Activated CD4-positive, alpha-beta T cell treated with anti-CD3 and anti-CD28 coated beads for 36 hours (primary cell): ENCODE results near the gene DEFB112. TPM values are rescaled to one million over a fixed set of nuclear protein-coding genes. Genes with fewer than 3 reads are reported as not detected.

ENCODE experiments used
- ATAC-seq: fragments of 200-7000 bp; cut with Tn5 transposase; one replicate; pipeline ENCODE4 v1.10.0; 2021; ENCODE audit warnings: mild to moderate bottlenecking, moderate library complexity
- CTCF ChIA-PET: fragments of 350-600 bp; sonication (Branson Sonifier 250); formaldehyde crosslinking; loops from one replicate; lab custom pipeline; 2021; ENCODE audit warnings: antibody characterized with exemption; lab: Charles Lee
- POLR2A ChIA-PET: fragments of 350-600 bp; sonication (Branson Sonifier 250); formaldehyde crosslinking; loops from one replicate; lab custom pipeline; 2021; ENCODE audit warnings: antibody characterized with exemption, inconsistent platforms; lab: Charles Lee
- DNase-seq: peaks from one replicate; pipeline ENCODE4 v3.0.0-alpha.2; 2020
- H3K27ac Mint-ChIP-seq: one replicate; pipeline ENCODE4 v1.8.0; 2021; ENCODE audit warnings: mixed read lengths
- H3K27me3 Mint-ChIP-seq: one replicate; pipeline ENCODE4 v1.8.0; 2021; ENCODE audit warnings: mixed read lengths
- H3K36me3 Mint-ChIP-seq: one replicate; pipeline ENCODE4 v1.8.0; 2021; ENCODE audit warnings: low read depth, mixed read lengths
- H3K4me1 Mint-ChIP-seq: one replicate; pipeline ENCODE4 v1.8.0; 2021; ENCODE audit warnings: mixed read lengths
- H3K4me3 Mint-ChIP-seq: one replicate; pipeline ENCODE4 v1.8.0; 2021; ENCODE audit warnings: mild to moderate bottlenecking, moderate library complexity, mixed read lengths
- H3K9me3 Mint-ChIP-seq: one replicate; pipeline ENCODE4 v1.8.0; 2021; ENCODE audit warnings: low read depth, mixed read lengths
- intact Hi-C, 2 experiments: fragments of 100-400 bp; cut with DNase I in 1 of 2; cut with micrococcal nuclease in 1 of 2; formaldehyde crosslinking; loops; one replicate each; pipeline versions ENCODE4 v1.14.2 to v1.15.1; 2022 to 2024; cut with DNase I, micrococcal nuclease
- total RNA-seq, 2 experiments: library from RNA; stranded (reverse); gene quantifications; one replicate each; pipeline ENCODE4 v1.2.3, GENCODE V29; 2021

DEFB112 gene
- total RNA-seq, 2 experiments from 2014 or later, result not detected

DNA sequence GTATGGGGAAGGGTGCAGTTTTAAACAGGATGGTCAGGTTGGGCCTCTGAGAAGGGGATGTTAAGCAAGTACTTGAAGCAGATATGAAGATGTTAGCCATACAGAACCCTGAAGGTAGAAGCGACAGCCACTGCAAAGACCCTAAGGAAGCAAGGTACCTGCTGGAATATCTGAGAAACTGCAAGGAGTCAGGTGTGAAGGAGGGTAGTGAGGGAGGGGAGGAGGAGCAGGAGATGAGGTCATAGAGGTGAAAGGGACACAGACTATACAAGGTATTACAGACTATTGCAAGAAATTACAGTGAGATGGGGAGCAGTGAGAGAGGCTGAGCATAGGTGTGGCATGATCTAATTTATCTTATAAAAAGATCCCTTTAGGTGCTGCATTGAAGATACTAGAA lies 22.2 kb upstream of the DEFB112 start:
- peaks cover 6% of the 10 kb centered on the region for H3K9me3 Mint-ChIP-seq
- no peak for ATAC-seq
- intact Hi-C loops, result no loop called here
- H3K4me1 Mint-ChIP-seq, result no peaks in the 10 kb centered on the region
- CTCF ChIA-PET, result no interaction called here
- POLR2A ChIA-PET, result no interaction called here
- H3K4me3 Mint-ChIP-seq, result no peak overlapping the region
- H3K36me3 Mint-ChIP-seq, result no peaks in the 10 kb centered on the region
- DNase-seq, result no peak
- H3K27me3 Mint-ChIP-seq, result no peaks in the 10 kb centered on the region
- H3K27ac Mint-ChIP-seq, result no peak overlapping the region

GRCh38 chr6:50070101-50070500 lies 20.4 kb upstream of the DEFB112 start:
- H3K27me3 Mint-ChIP-seq, result no peaks in the 10 kb centered on the region
- intact Hi-C loops, result no loop called here
- no peak for DNase-seq
- H3K36me3 Mint-ChIP-seq, result no peaks in the 10 kb centered on the region
- H3K9me3 Mint-ChIP-seq, result peaks cover 6% of the 10 kb centered on the region
- ChIA-PET POLR2A (no interaction called here), CTCF (no interaction called here)
- no peak for ATAC-seq
- H3K4me1 Mint-ChIP-seq, result no peaks in the 10 kb centered on the region
- no peak overlapping the region for H3K27ac Mint-ChIP-seq
- H3K4me3 Mint-ChIP-seq, result no peak overlapping the region

DNA sequence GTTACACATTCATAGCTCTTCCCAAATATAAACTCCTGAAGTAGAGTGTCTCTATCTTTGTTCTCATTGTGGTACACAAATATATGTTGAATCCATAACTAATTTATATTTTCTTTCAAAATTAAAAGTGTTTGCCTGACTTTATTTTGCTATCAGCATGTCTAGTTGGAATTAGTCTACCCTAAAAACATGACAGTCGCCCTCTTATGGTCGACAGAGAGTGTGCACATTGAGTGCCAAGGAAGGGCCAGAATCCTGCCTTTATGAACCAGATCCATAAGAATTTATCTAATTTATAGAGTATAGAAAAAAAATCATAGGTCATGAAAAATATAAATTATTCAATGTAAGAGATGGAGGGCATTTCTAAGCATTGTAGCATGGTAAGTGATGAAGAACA lies 12.3 kb upstream of the DEFB112 start:
- ATAC-seq (no peak), DNase-seq (no peak)
- Mint-ChIP-seq H3K9me3 (no peaks in the 10 kb centered on the region), H3K36me3 (no peaks in the 10 kb centered on the region), H3K27ac (no peak overlapping the region), H3K27me3 (no peaks in the 10 kb centered on the region), H3K4me1 (no peaks in the 10 kb centered on the region), H3K4me3 (no peak overlapping the region)
- intact Hi-C loops, result no loop called here
- ChIA-PET POLR2A (no interaction called here), CTCF (interaction anchor here (0.6 kb wide), 1 partner anchor 11 kb away, joined by 3 read pairs; no protein-coding TSS in a partner anchor)

- Mint-ChIP-seq H3K4me3 (no peak overlapping the region), H3K9me3 (no peaks in the 10 kb centered on the region), H3K4me1 (no peaks in the 10 kb centered on the region), H3K27ac (no peak overlapping the region), H3K36me3 (no peaks in the 10 kb centered on the region), H3K27me3 (no peaks in the 10 kb centered on the region)
- intact Hi-C loops, result no loop called here
- POLR2A ChIA-PET, result no interaction called here
- DNase-seq, result no peak
- no peak for ATAC-seq
- CTCF ChIA-PET, result no interaction called here
These were observed 6.5 kb upstream of the DEFB112 start for GRCh38 chr6:50056242-50056641.

GRCh38 chr6:50047026-50047425 lies 2.7 kb downstream of the DEFB112 start:
- ATAC-seq (no peak), DNase-seq (no peak)
- no peaks in the 10 kb centered on the region for H3K9me3 Mint-ChIP-seq
- no peak overlapping the region for H3K27ac Mint-ChIP-seq
- CTCF ChIA-PET, result no interaction called here
- H3K36me3 Mint-ChIP-seq, result no peaks in the 10 kb centered on the region
- intact Hi-C loops, result no loop called here
- H3K4me3 Mint-ChIP-seq, result no peak overlapping the region
- H3K4me1 Mint-ChIP-seq, result no peaks in the 10 kb centered on the region
- POLR2A ChIA-PET, result no interaction called here
- no peaks in the 10 kb centered on the region for H3K27me3 Mint-ChIP-seq

- H3K9me3 Mint-ChIP-seq, result peaks cover 4% of the 10 kb centered on the region
- intact Hi-C loops, result no loop called here
- CTCF ChIA-PET, result interaction anchor here (0.7 kb wide), 1 partner anchor 1525 kb away, joined by 3 read pairs; no protein-coding TSS in a partner anchor
- POLR2A ChIA-PET, result no interaction called here
- no peak overlapping the region for H3K4me3 Mint-ChIP-seq
- no peaks in the 10 kb centered on the region for H3K36me3 Mint-ChIP-seq
- no peaks in the 10 kb centered on the region for H3K27me3 Mint-ChIP-seq
- DNase-seq, result no peak
- ATAC-seq, result no peak
- no peak overlapping the region for H3K27ac Mint-ChIP-seq
- no peaks in the 10 kb centered on the region for H3K4me1 Mint-ChIP-seq
These were observed 18.8 kb downstream of the DEFB112 start for GRCh38 chr6:50030777-50031562.

GRCh38 chr6:50030350-50030749 lies 19.4 kb downstream of the DEFB112 start:
- Mint-ChIP-seq H3K9me3 (peaks cover 3% of the 10 kb centered on the region), H3K4me1 (no peaks in the 10 kb centered on the region), H3K27me3 (no peaks in the 10 kb centered on the region), H3K36me3 (no peaks in the 10 kb centered on the region), H3K27ac (no peak overlapping the region), H3K4me3 (no peak overlapping the region)
- ChIA-PET POLR2A (no interaction called here), CTCF (interaction anchor here (0.7 kb wide), 1 partner anchor 1524 kb away, joined by 3 read pairs; no protein-coding TSS in a partner anchor)
- ATAC-seq, result no peak
- no peak for DNase-seq
- intact Hi-C loops, result no loop called here

GRCh38 chr6:50025258-50025657 lies 24.5 kb downstream of the DEFB112 start:
- ChIA-PET CTCF (interaction anchor here (0.8 kb wide), 1 partner anchor 42 kb away, joined by 3 read pairs; no protein-coding TSS in a partner anchor), POLR2A (no interaction called here)
- ATAC-seq, result no peak
- DNase-seq, result no peak
- H3K36me3 Mint-ChIP-seq, result no peaks in the 10 kb centered on the region
- H3K4me1 Mint-ChIP-seq, result no peaks in the 10 kb centered on the region
- no peak overlapping the region for H3K27ac Mint-ChIP-seq
- H3K4me3 Mint-ChIP-seq, result no peak overlapping the region
- H3K27me3 Mint-ChIP-seq, result no peaks in the 10 kb centered on the region
- H3K9me3 Mint-ChIP-seq, result peaks cover 3% of the 10 kb centered on the region
- intact Hi-C loops, result no loop called here

DNA sequence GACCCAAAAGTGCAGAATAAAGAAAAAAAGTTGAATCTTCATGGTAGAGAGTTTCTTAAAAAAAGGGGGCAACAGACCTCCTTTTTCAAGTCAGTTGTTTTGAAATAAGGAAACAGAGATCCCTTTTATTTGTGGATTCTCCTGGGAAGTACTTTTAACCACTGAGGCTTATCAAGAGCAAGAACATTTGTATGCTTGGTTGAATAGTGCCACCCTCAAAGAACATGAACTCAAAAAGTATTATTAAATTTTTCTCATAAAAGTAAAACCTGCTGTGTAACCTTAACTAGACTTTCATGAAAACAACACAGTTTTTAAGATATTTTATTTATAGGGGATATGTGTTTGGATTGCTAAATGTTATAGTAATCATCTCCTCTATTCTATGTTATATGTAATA lies 27.8 kb downstream of the DEFB112 start, which contains the start of gene DEFB110:
DEFB110 (minus strand) TSS at position 101 of the 400 bp plus-strand sequence; CDS start at position 42, 59 bp downstream.
- no peak for ATAC-seq
- Mint-ChIP-seq H3K27ac (no peak within 1 kb of the TSS), H3K27me3 (no peaks in the 10 kb centered on the region), H3K4me1 (no peaks in the 10 kb centered on the region), H3K36me3 (no peaks in the 10 kb centered on the region), H3K9me3 (no peaks in the 10 kb centered on the region), H3K4me3 (no peak within 1 kb of the TSS)
- ChIA-PET CTCF (no interaction called here), POLR2A (no interaction called here)
- intact Hi-C loops, result no loop called here
- DNase-seq, result no peak

- Mint-ChIP-seq H3K4me3 (no peak overlapping the region), H3K4me1 (no peaks in the 10 kb centered on the region), H3K9me3 (no peaks in the 10 kb centered on the region), H3K36me3 (no peaks in the 10 kb centered on the region), H3K27me3 (no peaks in the 10 kb centered on the region), H3K27ac (no peak overlapping the region)
- ATAC-seq (no peak), DNase-seq (no peak)
- intact Hi-C loops, result no loop called here
- ChIA-PET CTCF (interaction anchor here (0.8 kb wide), 1 partner anchor 1952 kb away, joined by 3 read pairs; no protein-coding TSS in a partner anchor), POLR2A (no interaction called here)
These were observed 41.9 kb downstream of the DEFB112 start for GRCh38 chr6:50007819-50008218.

GRCh38 chr6:50003139-50003538 lies 46.6 kb downstream of the DEFB112 start:
- Mint-ChIP-seq H3K9me3 (no peaks in the 10 kb centered on the region), H3K4me3 (no peak overlapping the region), H3K27ac (no peak overlapping the region), H3K4me1 (no peaks in the 10 kb centered on the region), H3K27me3 (no peaks in the 10 kb centered on the region), H3K36me3 (no peaks in the 10 kb centered on the region)
- DNase-seq, result no peak
- CTCF ChIA-PET, result no interaction called here
- intact Hi-C loops, result no loop called here
- no peak for ATAC-seq
- POLR2A ChIA-PET, result no interaction called here

DNA sequence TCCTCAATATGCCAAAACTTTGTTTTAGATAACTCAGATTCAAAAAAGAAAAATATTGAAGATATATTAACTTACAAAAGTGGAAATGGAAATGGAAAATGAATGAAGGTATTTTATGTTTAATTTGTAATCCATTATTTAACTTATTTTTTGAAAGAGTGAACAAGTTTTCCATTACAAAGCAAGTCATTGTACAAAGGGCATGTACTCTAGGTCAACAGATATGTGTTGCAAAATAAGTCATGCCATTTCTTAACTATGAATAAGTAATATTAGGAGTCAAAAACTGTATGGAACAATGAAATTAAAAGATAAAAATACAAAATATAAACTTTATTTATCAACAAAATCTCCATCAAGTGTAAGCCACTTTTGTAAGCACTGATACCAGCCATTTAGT lies 54.5 kb downstream of the DEFB112 start:
- ChIA-PET CTCF (no interaction called here), POLR2A (no interaction called here)
- ATAC-seq (no peak), DNase-seq (no peak)
- no peaks in the 10 kb centered on the region for H3K9me3 Mint-ChIP-seq
- H3K36me3 Mint-ChIP-seq, result no peaks in the 10 kb centered on the region
- intact Hi-C loops, result no loop called here
- no peak overlapping the region for H3K4me3 Mint-ChIP-seq
- H3K4me1 Mint-ChIP-seq, result no peaks in the 10 kb centered on the region
- no peaks in the 10 kb centered on the region for H3K27me3 Mint-ChIP-seq
- H3K27ac Mint-ChIP-seq, result no peak overlapping the region
